ENCODE results near the gene FGB.

FGB gene

GRCh38 chr4:154597798-154598774 lies 35.3 kb downstream of the FGB start:
- DNase-seq (ENCODE audit: extremely low spot score) = no peak
- no peak for TF ChIP-seq ELF4 (IDR thresholded peaks at IDR 0.05)
- TF ChIP-seq, protein P1, sequence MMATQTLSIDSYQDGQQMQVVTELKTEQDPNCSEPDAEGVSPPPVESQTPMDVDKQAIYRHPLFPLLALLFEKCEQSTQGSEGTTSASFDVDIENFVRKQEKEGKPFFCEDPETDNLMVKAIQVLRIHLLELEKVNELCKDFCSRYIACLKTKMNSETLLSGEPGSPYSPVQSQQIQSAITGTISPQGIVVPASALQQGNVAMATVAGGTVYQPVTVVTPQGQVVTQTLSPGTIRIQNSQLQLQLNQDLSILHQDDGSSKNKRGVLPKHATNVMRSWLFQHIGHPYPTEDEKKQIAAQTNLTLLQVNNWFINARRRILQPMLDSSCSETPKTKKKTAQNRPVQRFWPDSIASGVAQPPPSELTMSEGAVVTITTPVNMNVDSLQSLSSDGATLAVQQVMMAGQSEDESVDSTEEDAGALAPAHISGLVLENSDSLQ (IDR thresholded peaks at IDR 0.05) = no peak
- TF ChIP-seq NFRKB (IDR thresholded peaks at IDR 0.05) = no peak
- no peak for TF ChIP-seq SP1 (IDR thresholded peaks at IDR 0.05)
- TF ChIP-seq CTBP1 (IDR thresholded peaks at IDR 0.05; ENCODE audit: borderline replicate concordance) = no peak
- TF ChIP-seq SUZ12 (IDR thresholded peaks at IDR 0.05) = no peak
- TF ChIP-seq FOXK2 (IDR thresholded peaks at IDR 0.05) = no peak
- no peak for TF ChIP-seq FOXM1 (IDR thresholded peaks at IDR 0.05; ENCODE audit: borderline replicate concordance)
- TF ChIP-seq TARDBP (IDR thresholded peaks at IDR 0.05) = no peak
- no peak for TF ChIP-seq ARNT (IDR thresholded peaks at IDR 0.05)
- no peak for TF ChIP-seq LEF1 (IDR thresholded peaks at IDR 0.05; ENCODE audit: borderline replicate concordance)
- no peak for TF ChIP-seq ZNF384 (IDR thresholded peaks at IDR 0.05)
- no peak for TF ChIP-seq BHLHE40 (IDR thresholded peaks at IDR 0.05; ENCODE audit: borderline replicate concordance)
- no peak for TF ChIP-seq L3MBTL2 (conservative IDR thresholded peaks at IDR 0.05)
- no peak for TF ChIP-seq HDGF (IDR thresholded peaks at IDR 0.05; ENCODE audit: borderline replicate concordance)
- no peak for TF ChIP-seq FOXA1 (IDR thresholded peaks at IDR 0.05)
- ChIA-PET POLR2A (no interaction called here), CTCF (interaction anchor here (1.2 kb wide), 1 partner anchor 21 kb away, joined by 4 read pairs; no protein-coding TSS in a partner anchor)

GRCh38 chr4:154602404-154603020 lies 39.7 kb downstream of the FGB start:
- ChIA-PET CTCF (interaction anchor here (1.3 to 2.8 kb wide), 3 partner anchors 8 to 19 kb away, joined by 4 to 9 read pairs (median 7); no protein-coding TSS in a partner anchor), POLR2A (no interaction called here)
- no peak for DNase-seq (ENCODE audit: extremely low spot score)
- no peak for TF ChIP-seq ELF4 (IDR thresholded peaks at IDR 0.05)
- no peak for TF ChIP-seq TARDBP (IDR thresholded peaks at IDR 0.05)
- TF ChIP-seq LEF1 (IDR thresholded peaks at IDR 0.05; ENCODE audit: borderline replicate concordance) = no peak
- no peak for TF ChIP-seq FOXA1 (IDR thresholded peaks at IDR 0.05)
- TF ChIP-seq FOXK2 (IDR thresholded peaks at IDR 0.05) = no peak
- TF ChIP-seq, protein P1 (IDR thresholded peaks at IDR 0.05) = no peak

- no peak for TF ChIP-seq FOXA1 (IDR thresholded peaks at IDR 0.05)
- no peak for TF ChIP-seq FOXK2 (IDR thresholded peaks at IDR 0.05)
- TF ChIP-seq L3MBTL2 (conservative IDR thresholded peaks at IDR 0.05) = no peak
- TF ChIP-seq ARNT (IDR thresholded peaks at IDR 0.05) = no peak
- no peak for TF ChIP-seq HDGF (IDR thresholded peaks at IDR 0.05; ENCODE audit: borderline replicate concordance)
- TF ChIP-seq SUZ12 (IDR thresholded peaks at IDR 0.05) = no peak
- TF ChIP-seq, protein P1 (IDR thresholded peaks at IDR 0.05) = no peak
- ChIA-PET POLR2A (no interaction called here), CTCF (interaction anchor here (1.3 to 2.8 kb wide), 3 partner anchors 9 to 19 kb away, joined by 4 to 9 read pairs (median 7); no protein-coding TSS in a partner anchor)
- DNase-seq (ENCODE audit: extremely low spot score) = no peak
These were observed 40.5 kb downstream of the FGB start for GRCh38 chr4:154603033-154603943.

DNA sequence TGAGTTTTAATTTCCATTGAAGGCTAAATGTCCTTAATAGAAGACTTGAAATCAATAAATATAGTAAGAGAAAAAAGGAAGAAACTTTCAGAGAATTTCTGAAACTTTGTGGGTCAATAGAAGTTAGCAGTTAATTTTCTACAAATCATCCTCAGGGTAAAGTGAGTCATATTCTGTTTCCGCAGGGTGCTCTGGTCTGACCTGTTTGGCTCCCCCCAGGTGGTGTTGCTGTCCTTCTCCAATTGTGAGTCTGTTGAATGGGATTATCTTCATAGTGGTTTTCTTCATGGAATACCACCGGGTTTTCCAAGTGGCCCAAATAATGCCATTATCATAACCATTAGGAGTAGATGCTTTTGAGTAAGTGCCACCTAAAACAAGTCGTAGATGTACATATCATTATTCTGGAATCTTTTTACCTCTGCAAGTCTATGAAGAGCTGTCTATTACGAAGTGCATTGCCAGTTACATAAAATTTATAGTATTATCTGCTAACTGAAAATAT lies 41.9 kb downstream of the FGB start:
- no peak for DNase-seq (ENCODE audit: extremely low spot score)
- ChIA-PET POLR2A (interaction anchor here (1.3 kb wide), 1 partner anchor 55 kb away, joined by 4 read pairs; the partner anchor contains the start of gene PLRG1), CTCF (interaction anchor here (2.8 kb wide), 1 partner anchor 14 kb away, joined by 9 read pairs; no protein-coding TSS in a partner anchor)
- no peak for TF ChIP-seq ZNF384 (IDR thresholded peaks at IDR 0.05)
- TF ChIP-seq CTBP1 (IDR thresholded peaks at IDR 0.05; ENCODE audit: borderline replicate concordance) = no peak
- no peak for TF ChIP-seq FOXM1 (IDR thresholded peaks at IDR 0.05; ENCODE audit: borderline replicate concordance)
